Caki2 (cell line): ENCODE data around the gene TCF19. TPM values are rescaled to one million over a fixed set of nuclear protein-coding genes. Genes with fewer than 3 reads are reported as not detected.

Experiments used
- total RNA-seq: library from RNA; depleted of rRNA; stranded (reverse); fragments of >200 nt; shearing (Covaris generic); gene quantifications from 2 replicates; pipeline ENCODE4 v1.2.3, GENCODE V29; 2014; ENCODE audit warnings: low replicate concordance; rRNA removed

Gene TCF19
- total RNA-seq, 1 experiment from 2014 or later: 37.6 TPM

Other genes starting within 250 kb of the TCF19 start
- 29.5 and 43.7 TPM in 2 replicates for gene VARS2, start 244.4 kb upstream of the TCF19 start, total RNA-seq
- gene SFTA2, start 226.4 kb upstream of the TCF19 start, total RNA-seq: not detected in 2 replicates
- gene MUCL3, start 217.6 kb upstream of the TCF19 start, total RNA-seq: 0.24 TPM in 1 of 2 replicates, not detected in the other
- not detected in 2 replicates for gene MUC21, start 174.9 kb upstream of the TCF19 start, total RNA-seq
- gene MUC22, start 148.1 kb upstream of the TCF19 start, total RNA-seq: not detected in 2 replicates
- gene C6orf15, start 46.0 kb upstream of the TCF19 start, total RNA-seq: not detected in 2 replicates
- gene PSORS1C1, start 43.8 kb upstream of the TCF19 start, total RNA-seq: 0.20 and 1.8 TPM in 2 replicates
- not detected in 2 replicates for gene CDSN, start 38.1 kb upstream of the TCF19 start, total RNA-seq
- not detected in 2 replicates for gene PSORS1C2, start 19.5 kb upstream of the TCF19 start, total RNA-seq
- 130 and 142 TPM in 2 replicates for gene CCHCR1, start 787 bp upstream of the TCF19 start, total RNA-seq
- 0.09 and 26.0 TPM in 2 replicates for gene POU5F1, start 12.1 kb downstream of the TCF19 start, total RNA-seq
- 934 and 946 TPM in 2 replicates for gene HLA-C, start 113.5 kb downstream of the TCF19 start, total RNA-seq
- gene HLA-B, start 198.6 kb downstream of the TCF19 start, total RNA-seq: 379 and 544 TPM in 2 replicates
- gene MICA, start 245.0 kb downstream of the TCF19 start, total RNA-seq: 28.9 and 34.3 TPM in 2 replicates